Posterior cingulate gyrus (tissue), 11 donors: ENCODE results near the gene SI.
"Not testable (repeated sequence)": the region's sequence is repeated elsewhere in the genome, so short reads cannot be mapped to it uniquely, and the experiment has no call there.

Experiments used
- DNase-seq, 10 donors: peaks; one replicate each; pipeline versions ENCODE4 v3.0.0 to v3.0.0-alpha.2; 2020 to 2021; ENCODE audit warnings: mixed read lengths in 3 of 10
- intact Hi-C: fragments of 100-400 bp; cut with DNase I; formaldehyde crosslinking; loops from one replicate; pipeline ENCODE4 v1.15.1; 2023

The SI gene

DNA sequence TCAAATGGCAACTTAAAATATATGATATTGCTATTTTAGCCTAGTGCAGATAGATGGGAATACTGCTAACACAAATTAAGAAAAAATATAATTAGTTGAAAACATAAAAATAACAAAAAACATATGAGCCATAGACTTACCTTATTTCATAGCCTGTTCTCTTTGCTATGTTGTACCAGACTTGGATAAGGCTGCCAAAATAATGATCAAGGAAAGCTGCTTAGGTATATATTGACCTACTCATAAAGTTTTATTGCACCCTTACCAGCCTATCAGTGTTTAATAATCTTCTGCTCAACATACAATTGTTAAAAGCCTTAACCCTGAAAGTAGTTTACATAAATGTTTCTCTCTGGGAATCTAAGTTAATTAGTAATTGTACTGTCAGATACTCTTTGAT, at the start of gene SI:
Gene SI, minus strand, starts transcription at position 204 of the 400 bp plus-strand sequence. CDS start 2,484 bp downstream, outside the sequence.
- no peak for DNase-seq
- intact Hi-C loops = no loop called here

DNA sequence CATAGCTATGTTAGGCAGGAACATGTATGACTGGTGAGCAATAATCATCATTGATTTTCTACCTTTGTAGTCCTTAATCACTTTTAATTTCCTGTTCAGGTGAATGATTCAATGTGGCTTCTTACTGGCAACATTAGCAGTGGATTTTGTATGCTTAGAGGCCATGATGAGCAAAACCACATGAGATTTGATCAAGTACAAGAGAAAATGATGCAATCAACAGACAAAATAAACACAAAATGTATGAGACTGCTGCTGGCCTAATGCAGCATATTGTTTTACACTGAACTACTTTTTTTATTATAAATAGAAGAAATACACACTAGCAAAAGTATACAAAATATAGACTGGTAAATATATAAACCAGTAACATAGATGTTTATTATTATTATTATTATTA, 47.5 kb upstream of the SI start:
- intact Hi-C loops = no loop called here
- no peak for DNase-seq

DNA sequence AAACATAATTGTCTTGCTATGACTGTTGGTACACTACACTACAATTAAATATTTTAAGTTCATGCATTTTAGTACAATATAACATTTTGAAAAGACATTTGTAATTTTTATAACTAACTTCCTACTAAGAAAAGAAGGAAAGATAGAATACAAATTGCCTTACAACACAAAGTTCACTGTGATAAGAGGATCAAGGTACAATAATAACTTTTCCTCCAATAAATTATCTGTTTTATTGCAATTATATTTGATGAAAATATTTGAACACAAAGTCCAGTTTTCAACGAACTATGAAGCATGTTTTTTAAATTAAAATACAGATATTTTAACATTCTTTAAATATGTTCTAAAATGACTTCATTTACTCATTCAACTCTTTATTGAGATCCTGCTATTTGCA, 33.1 kb upstream of the SI start:
- intact Hi-C loops = no loop called here

GRCh38 chr3:165103616-165104015, 25.3 kb upstream of the SI start:
- intact Hi-C loops = no loop called here
- no peak for DNase-seq

More for the DNA sequence above, 33.1 kb upstream of the SI start:
- no peak for DNase-seq

DNA sequence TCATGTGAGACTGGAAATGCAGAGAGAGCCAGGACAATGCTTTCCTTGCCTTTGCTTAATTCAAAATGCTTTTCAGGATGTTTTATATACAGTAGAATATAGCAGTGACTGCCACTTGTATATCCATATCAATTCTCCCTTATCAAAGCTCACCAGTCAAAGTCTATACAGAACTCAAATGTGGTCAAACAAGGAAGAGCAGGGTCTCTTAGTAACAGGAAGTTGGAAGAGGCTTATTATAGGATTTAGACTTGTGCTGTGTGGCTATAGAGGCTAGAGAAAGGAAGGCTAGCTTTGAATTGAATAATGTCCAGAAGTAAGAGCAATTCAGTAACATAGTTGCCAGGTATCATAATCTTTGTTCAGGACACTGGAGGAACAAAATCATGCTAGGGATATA, 4.4 kb upstream of the SI start:
- intact Hi-C loops = no loop called here
- DNase-seq = no peak

GRCh38 chr3:165081183-165081582, 2.9 kb upstream of the SI start:
- intact Hi-C loops = no loop called here
- DNase-seq = no peak

GRCh38 chr3:165075695-165076094, 2.6 kb downstream of the SI start:
- intact Hi-C loops = no loop called here
- DNase-seq = no peak

- intact Hi-C loops = no loop called here
- DNase-seq = no peak
Observed at GRCh38 chr3:165070682-165071081, 7.6 kb downstream of the SI start.

- intact Hi-C loops = no loop called here
- DNase-seq = no peak
Observed at GRCh38 chr3:165056510-165056909, 21.8 kb downstream of the SI start.

- intact Hi-C loops = no loop called here
- DNase-seq = no peak
Observed at GRCh38 chr3:165040186-165040585, 38.1 kb downstream of the SI start.

DNA sequence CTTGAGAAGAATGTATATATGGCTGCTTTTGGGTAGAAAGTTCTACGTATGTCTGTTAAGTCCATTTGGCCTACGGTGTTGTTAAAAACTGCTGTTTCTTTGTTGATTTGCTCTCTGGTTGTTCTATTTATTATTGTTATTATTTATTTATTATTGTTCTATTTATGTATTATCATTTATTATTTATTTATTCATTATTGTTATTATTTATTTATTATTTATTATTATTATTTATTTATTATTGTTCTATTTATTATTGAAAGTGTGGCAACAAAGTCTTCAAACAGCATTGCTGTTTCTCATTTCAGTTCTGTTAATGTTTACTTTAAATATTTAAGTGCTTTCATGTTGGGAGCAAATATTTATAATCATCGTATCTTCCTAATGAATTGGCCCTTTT, 66.7 kb downstream of the SI start:
- no peak for DNase-seq
- intact Hi-C loops = no loop called here

DNA sequence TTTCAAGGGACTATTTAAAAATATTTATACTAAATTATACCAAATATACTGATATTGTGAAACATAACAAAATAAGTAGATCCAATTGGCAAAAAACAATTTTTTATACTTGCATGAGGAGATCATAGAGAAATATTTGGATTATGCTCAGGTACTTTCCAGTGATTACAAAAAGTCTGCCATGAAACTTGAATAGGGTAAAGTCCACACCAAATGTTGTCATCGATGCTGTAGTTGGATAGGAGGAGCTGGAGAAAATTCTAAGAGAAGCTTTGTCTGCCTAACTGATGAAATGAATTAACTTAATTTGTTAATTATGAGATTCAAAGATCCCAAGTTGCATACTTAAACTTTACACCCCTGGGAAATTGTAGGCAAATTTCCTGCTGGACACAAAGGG, 93.3 kb downstream of the SI start:
- intact Hi-C loops = no loop called here
- DNase-seq = no peak

- intact Hi-C loops = no loop called here
- DNase-seq = no peak
Observed at GRCh38 chr3:164962610-164963009, 115.7 kb downstream of the SI start.

GRCh38 chr3:164952966-164953365, 125.3 kb downstream of the SI start:
- no peak for DNase-seq
- intact Hi-C loops = no loop called here

DNA sequence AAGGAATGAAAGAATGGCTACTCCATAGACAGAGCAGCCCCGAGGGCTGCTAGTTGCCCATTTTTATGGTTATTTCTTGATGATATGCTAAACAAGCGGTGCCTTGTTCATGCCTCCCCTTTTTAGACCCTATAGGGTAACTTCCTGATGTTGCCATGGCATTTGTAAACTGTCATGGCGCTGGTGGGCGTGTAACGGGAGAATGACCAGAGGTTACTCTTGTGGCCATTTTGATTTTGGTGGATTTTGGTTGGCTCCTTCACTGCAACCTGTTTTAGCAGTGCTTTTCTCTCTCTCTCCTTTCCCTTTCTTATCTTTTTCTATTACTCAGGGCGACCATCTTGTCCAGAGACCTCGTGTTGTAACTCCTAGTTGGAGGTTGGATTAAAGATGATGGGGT, 126.9 kb downstream of the SI start:
- DNase-seq, intact Hi-C loops: not testable (repeated sequence)

- intact Hi-C loops = no loop called here
Observed at GRCh38 chr3:164940745-164941144, 137.6 kb downstream of the SI start.

GRCh38 chr3:164929642-164930041, 148.7 kb downstream of the SI start:
- intact Hi-C loops = no loop called here
- DNase-seq = no peak

More at GRCh38 chr3:164940745-164941144, 137.6 kb downstream of the SI start:
- DNase-seq = no peak
